H9 (cell line): ENCODE measurements around the gene MGAT5B. TPM values are rescaled to one million over a fixed set of nuclear protein-coding genes. Genes with fewer than 3 reads are reported as not detected.

Experiments used
- DNase-seq: peaks from one replicate; pipeline ENCODE4 v3.0.0-alpha.2; 2017
- H2AFZ ChIP-seq: one replicate; pipeline ENCODE4 v1.6.1; 2013; ENCODE audit warnings: mild to moderate bottlenecking, low read length, control low read depth, moderate library complexity
- H2AK5ac ChIP-seq: 2 replicates; pipeline ENCODE4 v1.6.1; 2013; ENCODE audit warnings: low read length, control low read depth, mixed read lengths; ENCODE audit not compliant: insufficient read length
- H2BK120ac ChIP-seq: one replicate; pipeline ENCODE4 v1.6.1; 2013; ENCODE audit warnings: low read depth, mild to moderate bottlenecking, low read length, control low read depth, inconsistent platforms; ENCODE audit not compliant: poor library complexity, severe bottlenecking
- H2BK12ac ChIP-seq: 2 replicates; pipeline ENCODE4 v1.6.1; 2013; ENCODE audit warnings: low read length, control low read depth, mixed read lengths, low read depth; ENCODE audit not compliant: insufficient read length
- H2BK15ac ChIP-seq: 2 replicates; pipeline ENCODE4 v1.6.1; 2013; ENCODE audit warnings: low read depth, low read length, control low read depth
- H2BK20ac ChIP-seq: one replicate; pipeline ENCODE4 v1.6.1; 2013; ENCODE audit warnings: low read depth, mild to moderate bottlenecking, low read length, control low read depth, inconsistent platforms; ENCODE audit not compliant: poor library complexity, severe bottlenecking
- H2BK5ac ChIP-seq: 2 replicates; pipeline ENCODE4 v1.6.1; 2013; ENCODE audit warnings: low read length, control low read depth, mixed read lengths; ENCODE audit not compliant: insufficient read length
- H3K14ac ChIP-seq: 2 replicates; pipeline ENCODE4 v1.6.1; 2013; ENCODE audit warnings: low read length, control low read depth; ENCODE audit not compliant: insufficient read depth
- H3K18ac ChIP-seq: 2 replicates; pipeline ENCODE4 v1.6.1; 2013; ENCODE audit warnings: low read depth, mild to moderate bottlenecking, mixed read lengths, low read length, control low read depth; ENCODE audit not compliant: insufficient read length
- H3K23ac ChIP-seq: 2 replicates; pipeline ENCODE4 v1.6.1; 2013; ENCODE audit warnings: low read length, control low read depth, mixed read lengths, low read depth; ENCODE audit not compliant: insufficient read length
- H3K23me2 ChIP-seq: 2 replicates; pipeline ENCODE4 v1.6.1; 2013; ENCODE audit warnings: low read depth, mild to moderate bottlenecking, mixed read lengths, low read length, control low read depth; ENCODE audit not compliant: insufficient read length, poor library complexity, severe bottlenecking
- H3K27ac ChIP-seq: 2 replicates; pipeline ENCODE4 v1.5.1; 2013; ENCODE audit warnings: low read length, control low read depth, mixed read lengths, low read depth; ENCODE audit not compliant: insufficient read length
- H3K27me3 ChIP-seq: 2 replicates; pipeline ENCODE4 v1.6.1; 2013; ENCODE audit warnings: low read length, control low read depth, inconsistent platforms; ENCODE audit not compliant: insufficient read depth
- H3K4ac ChIP-seq: 2 replicates; pipeline ENCODE4 v1.6.1; 2013; ENCODE audit warnings: low read depth, mild to moderate bottlenecking, control low read depth, inconsistent platforms, low read length, moderate library complexity
- H3K4me1 ChIP-seq: 2 replicates; pipeline ENCODE4 v1.6.1; 2013; ENCODE audit warnings: low read length, control low read depth, inconsistent platforms; ENCODE audit not compliant: insufficient read depth
- H3K4me2 ChIP-seq: 2 replicates; pipeline ENCODE4 v1.6.1; 2013; ENCODE audit warnings: low read length, control low read depth, mixed read lengths; ENCODE audit not compliant: insufficient read length, insufficient read depth
- H3K56ac ChIP-seq: 2 replicates; pipeline ENCODE4 v1.6.1; 2013; ENCODE audit warnings: low read depth, mild to moderate bottlenecking, mixed read lengths, low read length, control low read depth; ENCODE audit not compliant: insufficient read length
- H3K79me1 ChIP-seq: 2 replicates; pipeline ENCODE4 v1.6.1; 2013; ENCODE audit warnings: low read depth, mild to moderate bottlenecking, moderate library complexity, low read length, control low read depth, inconsistent platforms; ENCODE audit not compliant: insufficient read depth, poor library complexity, severe bottlenecking
- H3K79me2 ChIP-seq: 2 replicates; pipeline ENCODE4 v1.6.1; 2013; ENCODE audit warnings: low read length, control low read depth, inconsistent platforms; ENCODE audit not compliant: insufficient read depth
- H3K9ac ChIP-seq: 2 replicates; pipeline ENCODE4 v1.6.1; 2013; ENCODE audit warnings: low read length, control low read depth, mixed read lengths; ENCODE audit not compliant: insufficient read length; ENCODE audit errors: extremely low read depth
- H3K9me3 ChIP-seq: one replicate; pipeline ENCODE4 v1.6.1; 2013; ENCODE audit warnings: low read depth, low read length, inconsistent platforms; ENCODE audit not compliant: control insufficient read depth
- H3T11ph ChIP-seq: one replicate; pipeline ENCODE4 v1.6.1; 2013; ENCODE audit warnings: mild to moderate bottlenecking, low read length, control low read depth, inconsistent platforms
- H4K20me1 ChIP-seq: one replicate; pipeline ENCODE4 v1.6.1; 2013; ENCODE audit not compliant: control insufficient read depth, insufficient read length, insufficient read depth
- H4K5ac ChIP-seq: 2 replicates; pipeline ENCODE4 v1.6.1; 2013; ENCODE audit warnings: low read depth, mild to moderate bottlenecking, mixed read lengths, low read length, control low read depth; ENCODE audit not compliant: insufficient read length
- H4K8ac ChIP-seq: replicated peaks from 2 replicates; pipeline ENCODE4 v1.6.1; 2013; ENCODE audit warnings: low read length, control low read depth, mixed read lengths, low read depth; ENCODE audit not compliant: insufficient read length
- H4K91ac ChIP-seq: 2 replicates; pipeline ENCODE4 v1.6.1; 2013; ENCODE audit warnings: low read depth, mild to moderate bottlenecking, moderate library complexity, mixed read lengths, low read length, control low read depth; ENCODE audit not compliant: insufficient read length
- H3K27ac Mint-ChIP-seq, 3 experiments: 2 replicates in 2 of 3; 3 replicates in 1 of 3; pipeline ENCODE4 v1.8.0; 2020 to 2021; ENCODE audit warnings: mixed read lengths in 3 of 3, mild to moderate bottlenecking in 1 of 3, moderate library complexity in 1 of 3
- H3K27me3 Mint-ChIP-seq: 2 replicates; pipeline ENCODE4 v1.8.0; 2021; ENCODE audit warnings: low read depth, mild to moderate bottlenecking, moderate library complexity, mixed read lengths
- H3K36me3 Mint-ChIP-seq, 3 experiments: 2 replicates in 2 of 3; 3 replicates in 1 of 3; pipeline ENCODE4 v1.8.0; 2020 to 2021; ENCODE audit warnings: low read depth in 3 of 3, mixed read lengths in 3 of 3; ENCODE audit not compliant: insufficient read depth in 1 of 3
- H3K4me1 Mint-ChIP-seq, 2 experiments: 2 replicates each; pipeline ENCODE4 v1.8.0; 2020; ENCODE audit warnings: mixed read lengths in 2 of 2
- H3K4me3 Mint-ChIP-seq, 2 experiments: 2 replicates in 1 of 2; 3 replicates in 1 of 2; pipeline ENCODE4 v1.8.0; 2020 to 2021; ENCODE audit warnings: mild to moderate bottlenecking in 2 of 2, mixed read lengths in 2 of 2, moderate library complexity in 1 of 2
- H3K9me3 Mint-ChIP-seq, 2 experiments: 2 replicates in 1 of 2; 3 replicates in 1 of 2; pipeline ENCODE4 v1.8.0; 2020; ENCODE audit warnings: mild to moderate bottlenecking in 2 of 2, mixed read lengths in 2 of 2, moderate library complexity in 1 of 2
- CTCF ChIP-seq: fragments of 200-600 bp; sonication (generic); conservative IDR thresholded peaks from 3 replicates; pipeline ENCODE4 v1.8.0; 2021; ENCODE audit warnings: antibody characterized with exemption, mild to moderate bottlenecking
- WGBS: extraction: QIAGEN DNeasy Blood & Tissue Kit; methylation state at CpG from one replicate; pipeline ENCODE4 v1.1.7; 2013; ENCODE audit warnings: missing lambda C conversion rate, low lambda C conversion rate, mixed read lengths; ENCODE audit not compliant: insufficient read length; ENCODE audit errors: extremely low coverage; 5-methylcytosine and 5-hydroxymethylcytosine counted together
- total RNA-seq: library from RNA; stranded (reverse); gene quantifications from 2 replicates; pipeline ENCODE4 v1.2.1, GENCODE V29; 2021

Gene MGAT5B
- total RNA-seq, 1 experiment from 2014 or later: 4.9 TPM

- Histone ChIP-seq H2AK5ac (no peak overlapping the region), H3K79me1 (no peaks in the 10 kb centered on the region), H3K9me3 (no peaks in the 10 kb centered on the region), H3K27ac (no peak overlapping the region), H3K4me1 (no peaks in the 10 kb centered on the region), H2BK20ac (no peak overlapping the region), H4K20me1 (no peaks in the 10 kb centered on the region), H3K4ac (no peak overlapping the region), H4K5ac (no peak overlapping the region), H4K8ac (no peak overlapping the region), H2BK15ac (no peak overlapping the region), H3T11ph (no peak overlapping the region), H3K4me2 (no peak overlapping the region), H3K14ac (no peak overlapping the region), H2BK120ac (no peak overlapping the region), H3K9ac (no peak overlapping the region), H3K79me2 (no peaks in the 10 kb centered on the region), H2AFZ (no peak overlapping the region), H3K23me2 (no peaks in the 10 kb centered on the region), H3K56ac (no peak overlapping the region), H3K18ac (no peak overlapping the region), H3K27me3 (no peaks in the 10 kb centered on the region), H2BK5ac (no peak overlapping the region), H3K23ac (no peak overlapping the region), H4K91ac (no peak overlapping the region), H2BK12ac (no peak overlapping the region)
- WGBS: no CpG with 5 or more reads among the region's 10 CpGs
- peaks cover 0 to 4% of the 10 kb centered on the region in 2 experiments; a peak in 1 of 4 replicates for H3K4me1 Mint-ChIP-seq
- H3K4me3 Mint-ChIP-seq: no peak overlapping the region
- H3K9me3 Mint-ChIP-seq: peaks cover 12 to 13% of the 10 kb centered on the region in 2 experiments; a peak in 4 of 5 replicates
- no peak for DNase-seq
- no peak overlapping the region for H3K27ac Mint-ChIP-seq
- H3K36me3 Mint-ChIP-seq: peaks cover 4 to 20% (median 9%) of the 10 kb centered on the region in 3 experiments; a peak in 5 of 7 replicates
- no peak for TF ChIP-seq CTCF
- no peaks in the 10 kb centered on the region for H3K27me3 Mint-ChIP-seq
These were observed 28.8 kb downstream of the MGAT5B start for GRCh38 chr17:76897023-76897422.
